HG03175 (cell line): ENCODE data around the gene S100A1.

Experiments used
- ATAC-seq: cut with Tn5 transposase; IDR thresholded peaks from one replicate; pipeline ENCODE4 v1.9.1; 2021; ENCODE audit warnings: mild to moderate bottlenecking, moderate library complexity; ENCODE audit not compliant: unreplicated experiment

Gene S100A1

DNA sequence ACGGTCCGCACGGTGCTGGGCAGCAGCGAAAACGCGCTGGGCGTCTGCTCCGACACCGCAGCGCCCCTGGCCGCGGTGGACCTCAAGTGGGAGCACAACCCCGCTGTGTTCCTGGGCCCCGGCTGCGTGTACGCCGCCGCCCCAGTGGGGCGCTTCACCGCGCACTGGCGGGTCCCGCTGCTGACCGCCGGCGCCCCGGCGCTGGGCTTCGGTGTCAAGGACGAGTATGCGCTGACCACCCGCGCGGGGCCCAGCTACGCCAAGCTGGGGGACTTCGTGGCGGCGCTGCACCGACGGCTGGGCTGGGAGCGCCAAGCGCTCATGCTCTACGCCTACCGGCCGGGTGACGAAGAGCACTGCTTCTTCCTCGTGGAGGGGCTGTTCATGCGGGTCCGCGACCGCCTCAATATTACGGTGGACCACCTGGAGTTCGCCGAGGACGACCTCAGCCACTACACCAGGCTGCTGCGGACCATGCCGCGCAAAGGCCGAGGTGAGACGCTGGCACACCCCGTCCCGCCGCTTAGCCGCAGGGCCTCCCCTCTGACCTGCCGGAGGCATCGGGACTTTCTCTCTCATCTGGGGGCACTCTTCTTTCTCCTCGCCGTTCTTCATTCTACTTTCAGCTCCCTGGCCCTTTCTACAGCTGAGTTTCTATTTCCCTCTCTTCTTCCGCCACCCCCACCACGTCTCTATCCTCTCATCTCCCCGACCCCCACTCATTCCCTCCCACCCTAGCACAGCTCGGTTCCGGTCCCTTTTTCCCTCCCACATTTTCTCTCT is 51.3 kb downstream of the S100A1 start:
- no peak for ATAC-seq

GRCh38 chr1:153680120-153680403 is 51.8 kb downstream of the S100A1 start:
- no peak for ATAC-seq
